Measurements from ENCODE around the gene PWWP2B.
A peak's percentile ranks its signal among the peaks of the same experiment; 100 is the strongest.

PWWP2B gene

GRCh38 chr10:132416566-132417256 is 19.7 kb downstream of the PWWP2B start:
- H3K27ac ChIP-seq, result peak overlapping the region in 7 of 11 experiments; percentile 1 to 75 (median 71); a peak in 9 of 22 replicates
- peaks cover 0 to 9% (median 0%) of the 10 kb centered on the region in 11 experiments; a peak in 2 of 22 replicates for H3K36me3 ChIP-seq
- H3K4me2 ChIP-seq, result peak overlapping the region; percentile 71 to 99 (median 86)
- no peaks in the 10 kb centered on the region for H3K27me3 ChIP-seq
- peaks cover 0 to 57% (median 0%) of the 10 kb centered on the region in 11 experiments; a peak in 7 of 22 replicates for H4K20me1 ChIP-seq
- no peak overlapping the region for H3K4me3 ChIP-seq
- peaks cover 94 to 99% (median 97%) of the 10 kb centered on the region in 10 experiments for H3K4me1 ChIP-seq
- TF ChIP-seq Cebpa-rat (IDR thresholded peaks at IDR 0.05), result no peak
- H3K9ac ChIP-seq, result peak overlapping the region in 8 of 11 experiments; percentile 24 to 65 (median 54); a peak in 10 of 22 replicates
- H3K9me3 ChIP-seq (replicated peaks in 1 of 11), result no peaks in the 10 kb centered on the region

- no peak for TF ChIP-seq Cebpa-rat (IDR thresholded peaks at IDR 0.05)
- Histone ChIP-seq H3K4me3 (peak overlapping the region in 1 of 10 experiments; percentile 3; a peak in 1 of 20 replicates), H3K4me1 (peaks cover 94 to 99% (median 97%) of the 10 kb centered on the region in 10 experiments), H4K20me1 (peaks cover 0 to 57% (median 0%) of the 10 kb centered on the region in 11 experiments; a peak in 6 of 22 replicates), H3K27me3 (no peaks in the 10 kb centered on the region), H3K4me2 (peak overlapping the region; percentile 71 to 99 (median 86)), H3K27ac (peak overlapping the region in 10 of 11 experiments; percentile 24 to 75 (median 67); a peak in 16 of 22 replicates), H3K9me3 (replicated peaks in 1 of 11) (no peaks in the 10 kb centered on the region), H3K36me3 (peaks cover 0 to 9% (median 0%) of the 10 kb centered on the region in 11 experiments; a peak in 2 of 22 replicates), H3K9ac (peak overlapping the region; percentile 8 to 65 (median 53); a peak in 18 of 22 replicates)
Measured at GRCh38 chr10:132417257-132417910, 20.4 kb downstream of the PWWP2B start.

- peak overlapping the region; percentile 8 to 65 (median 53); a peak in 18 of 22 replicates for H3K9ac ChIP-seq
- H4K20me1 ChIP-seq, result peaks cover 0 to 56% (median 0%) of the 10 kb centered on the region in 11 experiments; a peak in 6 of 22 replicates
- no peak for TF ChIP-seq Cebpa-rat (IDR thresholded peaks at IDR 0.05)
- peak overlapping the region; percentile 71 to 99 (median 86) for H3K4me2 ChIP-seq
- H3K9me3 ChIP-seq (replicated peaks in 1 of 11), result no peaks in the 10 kb centered on the region
- H3K27ac ChIP-seq, result peak overlapping the region in 10 of 11 experiments; percentile 24 to 75 (median 67); a peak in 18 of 22 replicates
- peaks cover 0 to 9% (median 0%) of the 10 kb centered on the region in 11 experiments; a peak in 2 of 22 replicates for H3K36me3 ChIP-seq
- H3K27me3 ChIP-seq, result no peaks in the 10 kb centered on the region
- H3K4me3 ChIP-seq, result no peak overlapping the region
- H3K4me1 ChIP-seq, result peaks cover 94 to 99% (median 97%) of the 10 kb centered on the region in 10 experiments
Measured at GRCh38 chr10:132417957-132418441, 21.0 kb downstream of the PWWP2B start.

- Histone ChIP-seq H4K20me1 (peaks cover 0 to 52% (median 0%) of the 10 kb centered on the region in 11 experiments; a peak in 6 of 22 replicates), H3K27ac (peak overlapping the region in 9 of 11 experiments; percentile 24 to 75 (median 71); a peak in 17 of 22 replicates), H3K4me2 (peak overlapping the region; percentile 71 to 99 (median 86)), H3K9me3 (replicated peaks in 1 of 11) (no peaks in the 10 kb centered on the region), H3K9ac (peak overlapping the region in 9 of 11 experiments; percentile 4 to 55 (median 33); a peak in 11 of 22 replicates), H3K27me3 (no peaks in the 10 kb centered on the region), H3K4me1 (peaks cover 94 to 99% (median 97%) of the 10 kb centered on the region in 10 experiments), H3K4me3 (no peak overlapping the region; a peak in 1 of 20 replicates), H3K36me3 (peaks cover 0 to 9% (median 0%) of the 10 kb centered on the region in 11 experiments; a peak in 2 of 22 replicates)
- no peak for TF ChIP-seq Cebpa-rat (IDR thresholded peaks at IDR 0.05)
Measured at GRCh38 chr10:132418527-132419416, 21.8 kb downstream of the PWWP2B start.

GRCh38 chr10:132419538-132420468 is 22.8 kb downstream of the PWWP2B start:
- peak overlapping the region; percentile 70 to 98 (median 88); a peak in 18 of 22 replicates for H3K27ac ChIP-seq
- H3K9me3 ChIP-seq (replicated peaks in 1 of 11), result no peaks in the 10 kb centered on the region
- no peak for TF ChIP-seq Cebpa-rat (IDR thresholded peaks at IDR 0.05)
- peak overlapping the region in 3 of 10 experiments; percentile 16 to 52 (median 34); a peak in 3 of 20 replicates for H3K4me3 ChIP-seq
- peak overlapping the region; percentile 24 to 88 (median 78); a peak in 20 of 22 replicates for H3K9ac ChIP-seq
- H3K4me1 ChIP-seq, result peaks cover 89 to 98% (median 96%) of the 10 kb centered on the region in 10 experiments
- H3K4me2 ChIP-seq, result peak overlapping the region; percentile 80 to 99 (median 97)
- peaks cover 0 to 9% (median 0%) of the 10 kb centered on the region in 11 experiments; a peak in 2 of 22 replicates for H3K36me3 ChIP-seq
- no peaks in the 10 kb centered on the region for H3K27me3 ChIP-seq
- peaks cover 0 to 42% (median 0%) of the 10 kb centered on the region in 11 experiments; a peak in 5 of 22 replicates for H4K20me1 ChIP-seq

- H3K27ac ChIP-seq, result peak overlapping the region; percentile 70 to 98 (median 88); a peak in 20 of 22 replicates
- peak overlapping the region in 5 of 10 experiments; percentile 34 to 57 (median 43); a peak in 6 of 20 replicates for H3K4me3 ChIP-seq
- H3K9me3 ChIP-seq (replicated peaks in 1 of 11), result no peaks in the 10 kb centered on the region
- H3K9ac ChIP-seq, result peak overlapping the region; percentile 74 to 88 (median 78); a peak in 20 of 22 replicates
- no peak for TF ChIP-seq Cebpa-rat (IDR thresholded peaks at IDR 0.05)
- H3K4me1 ChIP-seq, result peaks cover 86 to 98% (median 89%) of the 10 kb centered on the region in 10 experiments
- H3K36me3 ChIP-seq, result peaks cover 0 to 9% (median 0%) of the 10 kb centered on the region in 11 experiments; a peak in 2 of 22 replicates
- peaks cover 0 to 42% (median 0%) of the 10 kb centered on the region in 11 experiments; a peak in 5 of 22 replicates for H4K20me1 ChIP-seq
- peak overlapping the region; percentile 80 to 99 (median 97) for H3K4me2 ChIP-seq
- no peaks in the 10 kb centered on the region for H3K27me3 ChIP-seq
Measured at GRCh38 chr10:132420469-132420980, 23.5 kb downstream of the PWWP2B start.
